ENCODE measurements around the gene ZNF160.
A peak's percentile ranks its signal among the peaks of the same experiment; 100 is the strongest.
"Not testable (repeated sequence)": the region's sequence is repeated elsewhere in the genome, so short reads cannot be mapped to it uniquely, and the experiment has no call there.

ZNF160 gene

DNA sequence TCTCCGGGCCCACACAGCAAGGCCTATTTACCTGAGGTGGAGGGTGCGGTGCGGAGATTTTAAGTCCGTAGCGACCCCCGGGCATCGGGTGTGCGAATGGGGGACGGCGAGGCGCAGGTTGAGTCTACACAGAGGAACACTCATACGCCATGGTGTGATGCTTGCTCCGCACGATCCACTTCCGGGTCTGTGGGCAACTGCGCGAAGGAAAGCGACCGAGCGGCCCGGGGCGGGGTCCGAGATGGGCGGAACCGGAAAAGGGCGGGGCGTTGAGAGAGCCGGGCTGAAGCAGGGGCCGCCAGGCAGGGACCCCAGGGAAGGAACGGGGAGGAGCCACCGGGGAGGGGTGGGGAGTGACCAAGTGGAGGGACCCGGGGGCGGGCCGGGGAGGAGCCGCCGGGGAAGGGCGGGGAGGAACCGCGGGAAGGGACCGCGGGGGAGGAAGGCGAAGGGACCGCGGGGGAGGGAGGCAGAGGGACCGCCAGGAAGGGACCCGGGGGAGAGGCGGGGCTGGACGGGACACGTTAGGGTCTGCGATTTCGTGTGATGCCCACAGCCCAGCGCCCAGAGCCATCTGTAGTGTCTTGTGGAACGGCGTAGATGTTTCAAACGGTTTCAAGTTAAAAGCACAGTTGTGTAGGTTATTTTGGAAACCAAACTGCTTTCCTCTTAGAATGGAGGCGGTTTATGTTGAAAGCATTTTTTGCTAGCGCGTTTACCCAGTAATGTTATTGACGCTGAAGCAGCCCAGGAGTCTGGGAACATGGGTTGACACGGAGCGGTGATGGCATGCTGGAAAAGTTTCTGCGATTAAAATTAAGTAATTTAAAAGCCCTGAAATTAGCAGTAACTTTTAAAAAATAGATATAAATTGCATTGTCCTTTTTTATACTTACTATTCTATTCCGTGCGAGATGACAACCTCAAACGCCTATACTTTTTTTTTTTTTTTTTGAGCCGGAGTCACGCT, at the start of gene ZNF160:
Gene ZNF160, minus strand, starts transcription at position 189 of the 970 bp plus-strand sequence. CDS start 17,146 bp downstream, outside the sequence.
- DNase-seq = peak; percentile 99

DNA sequence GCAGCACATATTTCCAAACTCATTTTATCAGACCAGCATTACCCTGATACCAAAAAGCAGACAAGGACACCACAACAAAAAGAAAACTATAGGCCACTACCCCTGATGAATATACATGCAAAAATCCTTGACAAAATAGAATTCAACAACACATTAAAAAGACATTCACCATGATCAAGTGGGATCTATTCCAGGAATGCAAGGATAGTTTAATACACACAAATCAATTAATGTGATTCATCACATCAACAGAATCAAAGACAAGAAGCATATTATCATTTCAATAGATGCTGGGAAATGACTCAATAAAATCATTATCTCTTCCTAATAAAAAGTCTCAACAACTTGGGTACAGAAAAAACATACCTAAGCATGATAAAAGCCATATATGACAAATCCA, 44.4 kb upstream of the ZNF160 start:
- no peak for DNase-seq

DNA sequence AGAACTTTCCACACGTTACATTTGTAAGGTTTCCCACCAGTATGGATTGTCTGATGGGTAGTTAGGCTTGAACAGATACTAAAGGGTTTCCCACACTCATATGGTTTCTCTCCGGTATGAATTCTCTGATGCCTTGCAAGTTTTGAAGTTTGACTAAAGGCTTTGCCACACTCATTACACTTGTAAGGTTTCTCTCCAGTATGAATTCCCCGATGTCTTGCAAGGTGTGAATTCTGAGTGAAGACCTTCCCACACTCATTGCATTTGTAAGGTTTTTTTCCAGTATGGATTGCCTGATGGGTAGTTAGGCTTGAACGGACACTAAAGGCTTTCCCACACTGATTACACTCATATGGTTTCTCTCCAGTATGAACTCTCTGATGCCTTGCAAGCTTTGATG, 37.1 kb upstream of the ZNF160 start:
- no peak for DNase-seq

DNA sequence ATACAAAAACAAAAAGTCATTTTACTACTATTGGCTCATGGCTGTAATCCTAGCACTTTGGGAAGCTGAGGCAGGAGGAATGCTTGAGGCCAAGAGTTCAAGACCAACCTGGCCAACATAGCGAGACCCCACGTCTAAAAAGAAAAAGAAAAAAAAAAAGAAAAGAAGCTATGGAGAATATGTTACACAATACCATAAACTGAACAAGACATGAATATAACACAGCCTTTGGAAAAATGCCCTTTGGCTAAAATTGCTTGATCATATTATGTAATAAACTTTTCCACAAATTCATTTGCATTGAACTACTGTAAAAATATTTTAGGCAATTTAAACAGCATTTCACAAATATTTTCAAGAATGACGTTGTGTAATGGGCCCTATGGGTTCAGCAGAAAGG, 33.2 kb upstream of the ZNF160 start:
- DNase-seq = no peak

DNA sequence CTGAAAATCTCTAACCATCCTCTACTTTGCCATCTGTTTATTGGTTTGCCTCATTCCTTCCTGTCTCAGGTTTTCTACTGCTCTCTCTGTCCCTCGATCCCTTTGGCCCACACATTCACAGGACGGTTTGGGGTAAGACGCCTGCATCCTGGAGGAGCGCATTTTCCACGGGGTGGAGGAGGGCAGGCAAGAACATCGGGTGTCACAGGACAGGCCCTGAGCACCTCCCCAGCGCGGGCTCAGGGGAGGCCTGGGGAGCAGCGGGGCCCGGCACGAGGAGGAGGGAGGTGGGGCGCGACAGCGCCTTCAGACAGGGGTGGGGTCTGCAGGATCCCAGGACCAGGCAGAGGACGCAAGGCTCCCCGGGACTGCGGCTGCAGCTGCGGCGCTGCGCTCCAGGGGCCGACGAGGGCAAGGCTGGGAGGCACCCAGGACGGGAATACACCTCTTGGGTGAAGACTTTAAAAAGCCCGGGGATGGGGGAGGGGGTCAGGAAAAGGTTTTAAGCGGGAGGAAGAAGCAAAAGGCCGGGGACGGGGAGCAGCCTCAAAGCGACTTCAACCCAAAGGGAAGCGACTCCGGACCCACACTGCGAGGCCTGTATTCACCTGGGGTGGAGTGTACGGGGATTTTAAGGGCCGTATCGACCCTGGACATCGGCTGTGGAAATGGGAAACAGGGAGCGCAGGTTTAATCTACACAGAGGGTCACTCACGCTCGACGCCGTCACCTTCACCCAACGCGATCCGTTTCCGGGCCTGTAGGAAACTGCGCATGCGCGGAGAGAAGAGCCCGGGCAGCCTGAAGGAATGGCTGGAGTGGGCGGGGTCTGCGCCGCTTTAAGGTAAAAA, 29.1 kb upstream of the ZNF160 start, which contains the start of gene ZNF415:
Gene ZNF415, minus strand, starts transcription at position 770 of the 851 bp plus-strand sequence. CDS start 10,234 bp downstream, outside the sequence.
- DNase-seq = peak; percentile 25

DNA sequence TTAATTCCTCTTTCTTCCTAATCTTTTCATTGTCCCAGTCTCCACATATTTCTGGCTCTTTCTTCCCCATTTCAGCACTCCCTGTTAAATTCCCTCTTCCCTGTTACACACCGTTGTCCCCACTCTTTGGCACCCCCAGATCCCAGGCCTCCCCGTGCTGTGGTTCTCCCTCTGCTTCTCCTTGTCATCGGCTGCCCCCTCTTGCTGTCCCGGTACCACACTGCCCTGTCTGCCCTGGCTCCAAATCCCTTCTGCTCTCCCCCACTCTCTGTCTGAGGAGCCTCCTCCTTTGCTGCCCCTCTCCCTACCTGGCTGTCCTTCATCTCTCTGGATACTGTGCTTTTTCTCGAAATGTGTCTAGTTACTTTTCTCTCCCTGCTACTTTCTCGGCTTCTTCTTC, 28.5 kb upstream of the ZNF160 start:
- DNase-seq = no peak

DNA sequence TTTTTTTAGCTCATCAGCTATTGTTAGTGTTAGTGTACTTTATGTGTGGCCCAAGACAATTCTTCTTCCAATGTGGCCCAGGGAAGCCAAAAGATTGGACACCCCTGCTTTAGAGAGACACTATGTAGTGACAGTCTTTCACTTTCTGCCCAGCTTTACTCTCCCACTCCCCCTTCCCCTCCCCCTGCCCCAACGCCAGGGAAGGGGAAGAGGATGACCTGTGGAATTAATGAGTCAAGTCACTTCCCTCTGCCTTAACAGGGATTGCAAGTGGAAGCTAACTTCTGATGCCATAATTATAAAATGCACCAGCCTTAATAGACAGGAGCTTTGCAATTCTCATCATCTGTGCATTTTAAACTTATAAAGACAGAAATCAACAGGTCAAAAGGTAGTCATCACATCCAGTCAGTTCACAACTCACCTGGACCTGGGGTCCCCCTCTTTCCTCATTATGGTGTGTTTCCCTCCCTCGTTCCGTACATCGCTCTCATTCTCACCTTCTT, 27.9 kb upstream of the ZNF160 start:
- DNase-seq = no peak

DNA sequence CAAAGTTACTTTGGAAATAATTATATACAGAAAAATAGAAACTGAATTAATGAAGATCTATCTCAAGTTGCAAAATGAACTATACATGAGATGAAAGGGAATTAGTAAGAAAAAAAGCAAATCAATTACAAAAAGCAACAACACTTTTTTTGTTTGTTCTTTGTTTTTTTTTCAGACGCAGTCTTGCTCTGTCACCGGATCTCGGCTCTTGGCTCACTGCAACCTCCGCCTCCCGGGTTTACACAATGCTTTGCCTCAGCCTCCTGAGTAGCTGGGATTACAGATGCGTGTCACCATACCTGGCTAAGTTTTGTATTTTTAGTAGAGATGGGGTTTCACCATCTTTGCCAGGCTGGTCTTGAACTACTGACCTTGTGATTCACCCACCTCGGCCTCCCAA, 27.3 kb upstream of the ZNF160 start:
- no peak for DNase-seq

DNA sequence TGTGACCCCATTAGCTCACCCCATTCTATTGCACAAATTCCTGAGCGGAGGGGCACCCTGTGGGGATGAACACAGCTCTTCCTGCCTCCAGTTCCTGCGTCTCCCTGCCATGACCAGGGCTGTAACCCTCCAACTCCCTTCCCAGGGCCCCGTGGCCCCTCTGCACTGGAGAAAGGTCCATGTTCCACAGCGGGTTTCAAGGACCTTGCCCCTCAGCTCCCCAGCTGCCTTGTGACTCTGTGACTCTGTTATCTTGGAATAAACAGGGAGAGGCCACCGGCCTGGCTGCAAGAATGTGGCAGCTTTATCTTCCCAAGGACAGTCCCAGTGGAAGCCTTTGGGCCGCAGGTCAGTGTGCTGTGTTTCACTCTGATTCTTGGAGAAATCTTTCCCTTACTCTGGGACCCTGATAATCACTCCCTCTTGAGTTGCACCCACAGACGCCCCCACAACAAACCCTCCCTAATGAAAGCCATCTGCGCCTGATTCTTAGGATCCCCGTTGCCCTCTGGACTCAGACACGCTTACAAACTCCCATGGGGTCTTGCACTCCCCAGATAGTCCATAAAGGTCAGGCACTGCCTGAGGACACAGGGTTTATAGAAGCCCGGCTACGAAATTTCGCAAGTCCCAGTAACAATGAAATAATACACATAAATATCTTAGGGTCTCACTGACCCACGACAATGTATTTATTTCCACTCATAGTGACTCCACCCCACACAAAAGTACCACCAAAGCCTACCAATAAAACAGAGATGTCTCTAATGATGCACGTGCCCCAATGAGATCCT, 23.7 kb upstream of the ZNF160 start:
- not testable (repeated sequence) for DNase-seq

DNA sequence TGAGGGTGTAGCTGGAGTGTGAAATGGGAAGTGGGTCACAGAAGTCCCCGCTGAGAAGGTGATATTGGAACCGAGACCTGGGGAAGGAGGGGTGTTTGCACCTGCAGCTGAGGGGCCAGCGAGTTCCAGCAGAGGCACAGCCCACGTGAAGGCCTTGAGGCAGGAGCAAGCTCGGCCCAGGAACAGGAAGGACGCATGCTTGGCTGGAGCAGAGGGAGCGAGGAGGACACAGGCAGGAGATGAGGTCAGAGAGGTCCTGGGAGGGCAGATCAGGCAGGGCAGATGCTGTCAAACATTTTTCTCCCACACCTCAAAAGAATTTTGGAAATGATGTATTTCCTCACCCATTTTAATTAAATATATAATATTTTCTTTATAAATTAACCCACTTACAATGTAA, 20.2 kb upstream of the ZNF160 start:
- DNase-seq = no peak

DNA sequence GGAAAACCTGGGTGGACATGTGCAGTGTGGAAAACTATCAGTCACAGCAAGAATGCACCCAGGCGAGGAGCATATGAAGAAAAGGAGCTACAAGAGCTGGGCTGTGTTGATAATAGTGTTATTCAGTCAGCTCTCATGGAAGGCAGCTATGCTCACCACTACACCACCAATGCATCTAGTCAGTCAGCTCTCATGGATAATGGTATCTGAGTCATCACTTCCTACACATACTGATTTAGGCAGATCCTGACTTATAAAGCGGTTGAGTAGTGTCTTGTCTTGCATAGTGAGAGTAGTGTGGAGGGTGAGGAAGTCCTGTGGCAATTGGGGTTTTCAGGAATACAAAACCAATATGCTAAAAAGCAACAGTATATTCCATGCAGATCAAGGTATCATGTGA, 9.1 kb upstream of the ZNF160 start:
- no peak for DNase-seq

DNA sequence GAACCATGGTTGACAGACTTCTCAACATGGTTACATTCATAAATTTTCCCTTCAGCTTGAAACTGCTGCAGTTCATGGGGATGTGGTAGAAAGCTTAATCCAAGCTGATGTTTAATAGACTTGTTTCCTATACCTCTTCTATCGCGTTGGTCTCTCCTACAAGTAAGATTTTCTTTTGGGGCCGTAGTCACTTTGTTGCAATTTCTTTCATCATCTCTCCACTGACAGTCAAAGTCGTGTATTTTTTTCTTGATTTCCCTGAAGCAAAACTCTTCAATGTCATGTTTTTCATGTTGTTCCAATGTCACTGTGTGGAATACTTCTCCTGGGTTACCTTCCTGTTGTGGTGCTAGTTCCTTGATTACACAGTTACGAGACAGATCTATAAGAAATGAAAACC, 6.3 kb upstream of the ZNF160 start:
- DNase-seq = no peak

DNA sequence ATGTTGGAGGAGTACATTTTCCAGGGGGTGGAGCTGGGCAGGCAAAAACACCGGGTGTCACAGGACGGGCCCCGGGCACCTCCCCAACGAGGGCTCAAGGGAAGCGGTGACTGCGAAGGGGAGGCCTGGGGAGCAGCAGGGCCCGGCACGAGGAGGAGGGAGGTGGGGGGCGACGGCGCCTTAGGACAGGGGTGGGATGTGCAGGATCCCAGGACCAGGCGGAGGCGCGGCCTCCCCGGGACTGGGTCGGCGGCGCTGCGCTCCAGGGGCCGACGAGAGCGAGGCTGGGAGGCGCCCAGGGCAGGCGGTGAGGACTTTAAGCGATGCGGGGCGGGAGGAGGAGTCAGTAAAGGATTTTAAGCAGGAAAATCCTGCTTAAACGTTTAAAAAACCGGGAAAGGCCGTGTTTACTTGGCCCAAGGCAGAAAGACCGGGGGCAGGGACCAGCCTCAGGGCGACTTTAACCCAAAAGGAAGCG, 427 bp downstream of the ZNF160 start:
- no peak for DNase-seq

DNA sequence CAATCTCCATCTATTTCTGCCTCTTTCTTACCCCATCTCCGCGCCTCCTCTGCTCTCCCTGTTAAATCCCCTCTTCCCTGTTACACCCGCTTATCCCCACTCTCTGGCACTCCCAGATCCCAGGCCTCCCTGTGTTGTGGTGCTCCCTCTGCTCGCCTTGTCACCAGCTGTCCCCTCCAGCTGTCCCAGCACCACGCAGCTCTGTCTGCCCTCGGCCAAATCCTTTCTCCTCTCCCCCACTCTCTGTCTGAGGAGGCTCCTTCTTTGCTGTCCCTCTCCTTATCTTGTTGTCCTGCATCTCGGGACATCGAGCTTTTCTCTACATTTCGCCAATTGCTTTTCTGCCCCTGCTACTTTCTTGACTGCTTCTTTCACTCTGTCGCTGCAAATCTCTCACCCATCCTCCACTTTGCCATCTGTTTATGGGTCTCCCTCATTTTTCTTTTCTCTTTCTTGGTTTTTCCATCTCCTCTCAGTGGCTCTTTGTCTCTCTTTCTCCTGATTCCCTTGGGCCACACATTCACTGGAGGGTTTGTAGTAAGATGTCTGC, 941 bp downstream of the ZNF160 start:
- DNase-seq = no peak

DNA sequence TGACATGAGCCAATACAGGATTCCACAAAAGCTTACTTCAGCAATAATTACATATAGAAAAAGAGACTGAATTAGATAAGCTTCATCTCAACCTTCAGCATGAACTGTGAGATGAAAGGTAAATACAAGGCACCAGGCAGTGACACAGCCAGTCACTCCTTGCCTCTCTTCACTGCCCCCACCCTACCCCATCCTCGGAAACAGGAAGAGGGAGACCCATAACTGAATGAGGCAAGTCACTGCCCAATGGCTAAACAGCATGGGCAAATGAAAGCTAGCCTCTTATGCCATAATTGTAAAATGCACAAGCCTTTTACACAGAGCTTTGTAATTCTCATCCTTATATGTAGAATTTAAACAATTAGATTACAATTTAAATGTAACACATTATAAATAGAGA, 1.7 kb downstream of the ZNF160 start:
- DNase-seq = no peak

DNA sequence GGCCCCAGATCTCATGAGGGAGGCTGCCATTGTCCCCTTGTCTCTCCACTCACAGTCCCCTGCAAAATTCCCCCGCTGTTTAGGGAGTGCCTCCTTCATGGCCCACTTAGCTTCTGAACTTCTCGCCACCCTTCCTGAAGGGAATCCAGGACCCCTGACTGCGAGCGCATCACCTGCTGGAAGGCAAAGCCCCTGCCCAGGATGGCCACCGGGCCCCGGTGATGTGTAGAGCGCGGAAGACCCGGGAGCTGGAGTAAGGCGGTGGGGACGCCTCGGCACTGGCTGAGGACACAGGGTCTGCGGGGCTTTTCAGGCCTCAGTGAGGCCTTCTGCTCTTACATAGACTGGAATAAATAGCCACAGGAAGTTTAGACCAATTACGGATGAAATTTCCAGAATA, 4.7 kb downstream of the ZNF160 start:
- DNase-seq = not testable (repeated sequence)

DNA sequence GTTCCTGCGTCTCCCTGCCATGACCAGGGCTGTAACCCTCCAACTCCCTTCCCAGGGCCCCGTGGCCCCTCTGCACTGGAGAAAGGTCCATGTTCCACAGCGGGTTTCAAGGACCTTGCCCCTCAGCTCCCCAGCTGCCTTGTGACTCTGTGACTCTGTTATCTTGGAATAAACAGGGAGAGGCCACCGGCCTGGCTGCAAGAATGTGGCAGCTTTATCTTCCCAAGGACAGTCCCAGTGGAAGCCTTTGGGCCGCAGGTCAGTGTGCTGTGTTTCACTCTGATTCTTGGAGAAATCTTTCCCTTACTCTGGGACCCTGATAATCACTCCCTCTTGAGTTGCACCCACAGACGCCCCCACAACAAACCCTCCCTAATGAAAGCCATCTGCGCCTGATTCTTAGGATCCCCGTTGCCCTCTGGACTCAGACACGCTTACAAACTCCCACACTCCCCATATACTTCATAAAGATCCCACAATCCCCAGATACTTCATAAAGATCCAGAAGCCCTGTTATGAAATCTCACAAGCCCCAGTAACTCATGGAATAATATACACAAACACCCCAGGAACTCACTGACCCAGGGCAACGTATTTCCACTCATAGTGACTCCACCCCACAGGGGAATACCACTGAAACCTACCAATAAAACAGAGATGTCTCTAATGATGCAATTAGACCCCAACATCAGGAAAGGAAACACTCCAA, 6.1 kb downstream of the ZNF160 start:
- not testable (repeated sequence) for DNase-seq

DNA sequence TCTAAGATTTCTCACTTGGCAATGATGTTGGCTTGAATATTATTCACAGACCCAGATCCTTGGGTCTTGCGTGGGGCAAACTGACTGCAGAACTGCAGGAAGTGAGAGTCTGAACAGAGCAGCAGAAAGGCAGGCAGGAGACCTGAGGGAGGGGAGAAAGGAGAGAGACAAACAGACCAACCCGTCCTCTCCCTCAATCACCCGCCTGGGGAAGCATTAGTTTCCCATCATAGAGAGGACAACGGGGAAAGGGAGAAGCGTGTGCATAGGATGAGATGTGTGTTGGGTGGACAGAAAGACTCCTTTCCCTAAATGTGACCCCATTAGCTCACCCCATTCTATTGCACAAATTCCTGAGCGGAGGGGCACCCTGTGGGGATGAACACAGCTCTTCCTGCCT, 6.6 kb downstream of the ZNF160 start:
- not testable (repeated sequence) for DNase-seq

DNA sequence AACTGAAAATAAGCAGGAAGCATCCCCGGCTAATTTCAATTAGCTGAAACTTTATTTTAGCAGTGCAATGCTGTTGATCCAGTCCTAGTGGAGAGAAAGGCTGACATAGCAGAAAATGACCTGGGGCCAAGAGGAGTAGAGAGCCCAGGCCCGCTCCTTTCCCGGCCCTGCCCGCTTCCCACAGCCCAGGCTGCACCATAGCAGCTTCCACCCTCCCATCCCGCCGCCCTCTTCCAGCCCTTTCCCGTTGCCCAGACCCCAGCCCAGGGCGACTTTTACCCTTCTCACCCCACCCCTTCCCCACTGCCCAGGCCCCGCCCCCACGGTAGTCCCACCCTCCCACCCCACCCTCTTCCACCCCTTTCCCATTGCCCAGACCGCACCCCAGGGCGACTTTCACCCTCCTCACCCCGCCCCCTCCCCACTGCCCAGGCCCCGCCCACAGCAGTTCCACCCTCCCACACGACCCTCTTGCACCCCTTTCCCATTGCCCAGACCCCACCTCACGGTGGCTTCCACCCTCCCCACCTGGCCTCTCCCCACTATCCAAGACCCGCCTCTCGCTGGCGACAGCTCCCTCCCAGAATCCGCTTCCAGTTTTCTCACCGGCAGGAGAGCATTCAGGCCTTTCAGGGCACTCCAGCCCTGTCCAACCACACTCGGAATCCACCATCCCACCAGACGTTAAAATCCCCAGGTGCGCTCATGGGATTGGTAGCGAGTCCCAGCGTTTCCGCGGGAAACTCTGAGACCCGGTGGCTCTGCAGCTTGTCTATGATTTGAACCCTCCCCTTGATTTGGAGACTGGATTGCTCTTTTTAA, 8.3 kb downstream of the ZNF160 start:
- no peak for DNase-seq

DNA sequence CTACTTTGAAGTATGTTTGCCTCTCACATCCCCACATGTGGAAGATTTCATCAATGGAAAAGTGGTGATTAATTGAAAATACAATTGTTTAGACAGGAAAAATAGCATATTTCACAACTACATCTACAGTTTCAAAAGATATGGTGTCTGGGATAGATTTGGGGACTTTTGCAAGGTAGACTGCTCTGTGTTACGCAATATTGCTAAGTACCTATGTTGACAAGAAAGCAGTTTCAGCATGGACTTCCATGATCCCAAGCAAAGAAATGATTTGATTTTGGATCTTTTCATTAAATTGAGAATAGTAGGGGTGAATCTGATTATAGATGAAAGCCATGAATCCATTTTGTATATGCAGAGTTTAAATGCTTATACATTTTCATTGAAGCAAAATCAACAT, 10.5 kb downstream of the ZNF160 start:
- DNase-seq = no peak

All from activated T-cell treated with anti-CD3 and anti-CD28 coated beads, Interleukin-2, amount 50 U/mL, for 1 hour (primary cell).